Central memory CD8-positive, alpha-beta T cell (primary cell): ENCODE measurements around the gene SLC17A8.
"Not testable (repeated sequence)": the region's sequence is repeated elsewhere in the genome, so short reads cannot be mapped to it uniquely, and the experiment has no call there.

Experiments used
- ATAC-seq: fragments of 150-1000 bp; cut with Tn5 transposase; replicated peaks from 2 replicates; pipeline ENCODE4 v1.10.0; 2022; ENCODE audit warnings: mild to moderate bottlenecking, moderate FRiP score, moderate number of reproducible peaks; ENCODE audit not compliant: poor library complexity, severe bottlenecking; ENCODE audit errors: extremely low read depth
- DNase-seq, 2 donors: peaks; one replicate each; pipeline ENCODE4 v3.0.0; 2021; ENCODE audit warnings: low spot score in 2 of 2
- H3K27ac Mint-ChIP-seq: one replicate; pipeline ENCODE4 v1.8.0; 2022; ENCODE audit warnings: low read depth, mild to moderate bottlenecking, moderate library complexity, mixed read lengths
- H3K27me3 Mint-ChIP-seq: one replicate; pipeline ENCODE4 v1.8.0; 2022; ENCODE audit warnings: mixed read lengths
- H3K36me3 Mint-ChIP-seq: one replicate; pipeline ENCODE4 v1.8.0; 2022; ENCODE audit warnings: mild to moderate bottlenecking, moderate library complexity, mixed read lengths; ENCODE audit not compliant: insufficient read depth
- H3K4me1 Mint-ChIP-seq: one replicate; pipeline ENCODE4 v1.8.0; 2022; ENCODE audit warnings: mixed read lengths
- H3K4me3 Mint-ChIP-seq: one replicate; pipeline ENCODE4 v1.8.0; 2022; ENCODE audit warnings: mild to moderate bottlenecking, moderate library complexity, mixed read lengths
- H3K9me3 Mint-ChIP-seq: one replicate; pipeline ENCODE4 v1.8.0; 2022; ENCODE audit warnings: mixed read lengths

The SLC17A8 gene

DNA sequence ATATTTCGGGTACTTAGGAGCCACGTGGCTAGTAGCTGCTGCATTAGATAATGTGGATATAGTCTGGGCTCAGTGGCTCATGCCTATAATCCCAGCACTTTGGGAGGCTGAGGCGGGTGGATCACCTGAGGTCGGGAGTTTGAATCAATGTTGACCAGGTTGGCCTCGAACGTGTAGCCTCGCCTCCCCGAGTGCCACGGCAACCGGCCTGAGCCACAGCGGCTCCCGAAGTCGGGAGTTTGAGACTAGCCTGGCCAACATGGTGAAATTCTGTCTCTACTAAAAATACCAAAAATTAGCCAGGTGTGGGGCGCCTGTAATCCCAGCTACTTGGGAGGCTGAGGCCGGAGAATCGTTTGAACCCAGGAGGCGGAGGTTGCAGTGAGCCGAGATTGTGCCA, 12.5 kb upstream of the SLC17A8 start:
- not testable (repeated sequence) for H3K36me3 Mint-ChIP-seq, DNase-seq, H3K27me3 Mint-ChIP-seq, H3K27ac Mint-ChIP-seq, ATAC-seq, H3K4me3 Mint-ChIP-seq, H3K9me3 Mint-ChIP-seq, H3K4me1 Mint-ChIP-seq

DNA sequence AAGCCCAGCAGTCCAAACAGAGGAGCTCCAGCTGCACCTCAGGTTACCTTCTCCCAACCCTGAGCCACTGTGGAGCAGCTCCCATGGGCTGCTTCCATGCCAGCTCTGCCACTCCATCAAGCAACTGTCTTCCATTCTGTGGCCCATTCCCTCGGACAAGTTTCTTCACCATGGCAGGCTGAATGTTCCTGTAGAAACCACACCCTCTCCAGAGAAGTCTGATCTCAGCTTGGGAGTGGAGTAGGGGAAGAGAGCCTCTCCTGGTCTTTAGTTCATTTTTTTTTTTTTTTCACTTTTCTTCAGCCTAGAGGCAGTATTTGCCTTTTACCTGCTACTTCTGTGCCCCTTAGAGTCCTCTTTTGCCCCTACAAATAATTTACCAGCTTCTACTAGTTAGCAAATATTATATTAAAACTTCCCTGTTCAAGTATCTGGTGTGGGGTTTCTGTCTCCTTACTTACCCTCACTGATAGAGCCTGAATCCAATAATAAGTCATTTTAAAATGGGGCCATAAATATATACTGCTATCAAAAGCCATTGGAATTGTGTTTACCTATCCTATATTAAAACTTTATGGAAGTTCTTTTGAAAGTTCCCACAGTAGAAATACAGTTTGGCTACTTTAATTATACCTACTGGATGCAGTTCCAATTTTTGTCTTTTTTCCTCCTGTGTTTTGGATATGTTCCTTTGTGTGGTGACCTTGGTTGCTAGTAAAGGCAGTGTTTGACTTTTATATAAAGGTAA, 11.7 kb upstream of the SLC17A8 start:
- Mint-ChIP-seq H3K9me3 (peaks cover 6% of the 10 kb centered on the region), H3K27ac (no peak overlapping the region), H3K4me1 (no peaks in the 10 kb centered on the region), H3K36me3 (peaks cover 2% of the 10 kb centered on the region), H3K27me3 (no peaks in the 10 kb centered on the region), H3K4me3 (no peak overlapping the region)
- ATAC-seq (no peak), DNase-seq (no peak)

DNA sequence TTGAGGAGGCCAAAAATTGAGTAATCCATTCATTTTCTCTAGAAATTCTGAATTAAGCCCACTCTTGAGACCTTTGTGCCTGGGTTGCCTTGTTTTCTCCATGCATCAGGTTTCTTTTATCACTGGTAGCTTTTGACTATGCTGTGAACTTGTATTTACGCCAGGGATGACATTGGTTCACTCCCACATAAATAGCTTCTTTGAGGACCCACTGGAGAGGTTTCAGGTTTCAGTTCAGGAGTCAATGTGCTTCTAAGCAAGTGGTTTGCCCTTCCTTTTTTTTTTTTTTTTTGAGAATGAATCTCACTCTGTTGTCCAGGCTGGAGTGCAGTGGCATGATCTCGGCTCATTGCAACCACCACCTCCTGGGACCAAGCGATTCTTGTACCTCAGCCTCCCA, 10.2 kb upstream of the SLC17A8 start:
- Mint-ChIP-seq H3K9me3 (peaks cover 6% of the 10 kb centered on the region), H3K27ac (no peak overlapping the region), H3K4me3 (no peak overlapping the region), H3K36me3 (peaks cover 2% of the 10 kb centered on the region), H3K27me3 (no peaks in the 10 kb centered on the region), H3K4me1 (no peaks in the 10 kb centered on the region)
- DNase-seq (no peak), ATAC-seq (no peak)

DNA sequence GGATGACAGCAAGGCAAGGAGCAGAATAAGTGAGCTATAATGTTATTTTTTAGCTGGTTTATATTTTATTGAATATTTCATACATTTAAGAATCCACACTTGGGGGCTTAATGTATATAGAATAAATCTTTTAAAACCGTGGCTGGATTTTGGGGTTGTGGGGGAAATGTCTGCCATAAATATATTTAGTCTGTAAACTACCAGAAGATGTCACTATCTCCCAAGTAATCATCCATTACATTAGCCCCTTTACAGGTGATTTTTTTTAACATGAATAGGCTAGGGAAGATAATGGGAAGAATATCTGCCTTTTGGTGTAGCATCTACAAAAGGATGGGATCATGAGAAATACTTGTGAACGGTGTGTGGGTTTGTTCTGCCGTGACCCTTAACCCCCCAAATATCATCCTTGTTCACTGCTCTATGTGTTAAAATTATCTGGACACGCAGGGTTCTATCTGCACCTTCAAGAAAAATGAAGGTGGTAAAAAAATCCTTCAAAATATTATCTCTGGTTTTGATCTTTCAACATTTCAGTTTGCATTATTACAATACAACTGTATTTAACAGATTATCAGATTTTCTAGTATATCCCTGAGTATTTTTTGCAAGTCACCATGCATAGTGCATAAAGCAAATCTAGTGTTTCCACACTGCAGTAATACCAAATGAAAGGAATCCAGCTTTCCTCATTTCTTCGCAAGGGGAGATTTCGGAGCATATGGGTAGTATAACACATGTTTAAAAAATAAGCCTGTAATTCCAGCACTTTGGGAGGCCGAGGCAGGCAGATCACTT, 8.0 kb upstream of the SLC17A8 start:
- H3K9me3 Mint-ChIP-seq: no peaks in the 10 kb centered on the region
- no peaks in the 10 kb centered on the region for H3K36me3 Mint-ChIP-seq
- H3K4me3 Mint-ChIP-seq: no peak overlapping the region
- no peak overlapping the region for H3K27ac Mint-ChIP-seq
- DNase-seq: no peak
- H3K27me3 Mint-ChIP-seq: peaks cover 13% of the 10 kb centered on the region
- no peak for ATAC-seq
- no peaks in the 10 kb centered on the region for H3K4me1 Mint-ChIP-seq

DNA sequence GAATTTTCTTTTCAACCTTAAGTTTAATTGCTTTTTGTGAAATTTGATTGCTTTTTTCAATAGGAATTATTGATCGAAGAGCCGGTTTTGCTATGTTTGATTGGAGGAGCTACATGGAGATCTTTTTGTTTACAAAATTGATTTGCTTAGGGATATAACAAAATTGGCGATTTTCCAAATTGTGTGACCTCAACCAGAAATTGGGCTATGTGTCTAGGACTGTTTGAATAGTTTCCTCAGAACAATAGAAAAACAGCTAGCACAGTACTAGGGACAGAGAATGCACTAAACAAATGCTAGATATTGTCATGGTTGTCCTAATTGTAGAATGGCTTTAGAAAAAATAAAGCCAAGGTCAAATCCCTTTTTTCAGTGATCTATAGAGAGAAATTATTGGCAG, 2.4 kb downstream of the SLC17A8 start:
- DNase-seq (no peak), ATAC-seq (no peak)
- Mint-ChIP-seq H3K4me1 (no peaks in the 10 kb centered on the region), H3K27ac (no peak overlapping the region), H3K36me3 (no peaks in the 10 kb centered on the region), H3K4me3 (no peak overlapping the region), H3K9me3 (no peaks in the 10 kb centered on the region), H3K27me3 (peaks cover 56% of the 10 kb centered on the region)

DNA sequence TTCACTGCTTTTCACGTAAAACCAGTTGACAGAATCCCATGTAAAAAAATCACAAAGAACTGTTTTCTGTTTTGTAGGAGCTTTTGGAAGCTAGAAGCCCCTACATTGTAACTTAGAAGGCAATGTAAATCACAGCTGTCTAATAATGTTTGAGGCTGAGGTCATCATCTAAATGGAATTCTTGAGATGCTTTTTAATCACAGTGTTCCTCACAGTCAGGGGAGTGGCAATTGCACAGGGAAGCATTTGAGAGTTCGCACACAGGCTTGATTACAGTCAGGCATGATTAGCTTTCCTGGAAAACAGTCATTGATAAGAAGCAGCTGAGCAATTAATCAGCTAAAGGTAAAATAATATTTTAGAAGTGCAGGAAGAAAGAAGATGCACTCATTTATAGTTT, 2.9 kb downstream of the SLC17A8 start:
- DNase-seq (no peak), ATAC-seq (no peak)
- no peaks in the 10 kb centered on the region for H3K9me3 Mint-ChIP-seq
- no peak overlapping the region for H3K4me3 Mint-ChIP-seq
- H3K27ac Mint-ChIP-seq: no peak overlapping the region
- peaks cover 56% of the 10 kb centered on the region for H3K27me3 Mint-ChIP-seq
- H3K36me3 Mint-ChIP-seq: no peaks in the 10 kb centered on the region
- H3K4me1 Mint-ChIP-seq: no peaks in the 10 kb centered on the region

DNA sequence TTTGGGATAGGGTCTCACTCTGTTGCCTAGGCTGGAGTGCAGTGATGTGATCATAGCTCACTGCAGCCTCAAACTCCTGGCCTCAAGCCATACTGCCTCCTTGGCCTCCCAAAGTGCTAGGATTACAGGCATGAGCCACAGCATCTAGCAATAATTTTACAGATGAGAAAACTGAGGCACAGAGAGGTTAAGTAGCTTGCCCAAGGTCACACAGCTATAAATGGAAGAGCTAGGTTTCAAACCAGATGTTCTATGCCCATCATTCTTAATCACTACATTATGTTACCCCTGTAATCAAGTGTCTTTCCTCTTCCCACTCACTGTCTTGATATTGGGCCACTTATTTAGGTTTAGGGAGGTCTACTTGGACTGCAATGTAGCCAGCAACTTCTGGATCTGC, 3.6 kb downstream of the SLC17A8 start:
- H3K27ac Mint-ChIP-seq: no peak overlapping the region
- H3K4me3 Mint-ChIP-seq: no peak overlapping the region
- DNase-seq (no peak), ATAC-seq (no peak)
- no peaks in the 10 kb centered on the region for H3K36me3 Mint-ChIP-seq
- H3K9me3 Mint-ChIP-seq: no peaks in the 10 kb centered on the region
- no peaks in the 10 kb centered on the region for H3K4me1 Mint-ChIP-seq
- H3K27me3 Mint-ChIP-seq: peaks cover 52% of the 10 kb centered on the region

DNA sequence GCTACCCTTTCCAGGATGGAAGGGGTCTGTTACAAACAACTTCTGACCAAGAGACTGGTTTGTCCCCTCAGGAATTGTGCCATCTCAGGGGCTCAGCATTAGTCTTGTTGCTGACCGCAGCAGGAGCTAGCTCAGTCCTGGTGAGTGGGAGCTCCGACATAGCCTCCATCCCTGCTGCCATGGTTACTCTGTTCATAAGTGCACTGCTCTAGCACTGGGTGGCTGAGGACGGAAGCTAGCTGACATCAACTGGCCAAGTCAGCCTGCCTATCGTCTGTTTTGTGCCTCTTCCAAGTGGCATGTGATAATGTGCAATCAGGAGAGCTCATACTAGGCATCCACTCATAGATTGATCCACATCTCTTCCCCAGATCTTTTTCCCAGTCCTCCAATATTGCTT, 7.5 kb downstream of the SLC17A8 start:
- Mint-ChIP-seq H3K36me3 (no peaks in the 10 kb centered on the region), H3K4me1 (no peaks in the 10 kb centered on the region), H3K27ac (no peak overlapping the region), H3K9me3 (no peaks in the 10 kb centered on the region), H3K27me3 (peaks cover 42% of the 10 kb centered on the region), H3K4me3 (no peak overlapping the region)
- no peak for DNase-seq
- ATAC-seq: no peak

DNA sequence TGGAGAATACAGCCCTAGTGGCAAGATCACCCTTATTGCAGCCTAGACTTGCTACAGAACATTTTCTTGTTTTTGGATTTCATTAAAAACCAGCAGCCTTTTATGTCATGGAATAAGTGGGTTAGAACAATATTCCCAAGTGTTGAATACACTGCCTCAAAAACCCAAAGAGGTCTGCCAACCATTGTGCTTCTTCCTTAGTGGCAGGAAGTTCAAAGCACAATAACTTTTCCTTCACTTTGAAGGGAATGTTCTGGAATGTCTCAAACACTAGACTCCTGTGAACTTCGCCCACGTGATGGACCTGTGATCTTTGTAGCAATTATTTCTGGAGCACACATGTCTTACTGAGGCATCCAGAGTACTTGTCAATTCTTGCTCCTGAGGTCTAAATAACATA, 8.5 kb downstream of the SLC17A8 start:
- DNase-seq (no peak), ATAC-seq (no peak)
- Mint-ChIP-seq H3K36me3 (no peaks in the 10 kb centered on the region), H3K4me3 (no peak overlapping the region), H3K9me3 (no peaks in the 10 kb centered on the region), H3K27ac (no peak overlapping the region), H3K4me1 (no peaks in the 10 kb centered on the region), H3K27me3 (peaks cover 44% of the 10 kb centered on the region)

DNA sequence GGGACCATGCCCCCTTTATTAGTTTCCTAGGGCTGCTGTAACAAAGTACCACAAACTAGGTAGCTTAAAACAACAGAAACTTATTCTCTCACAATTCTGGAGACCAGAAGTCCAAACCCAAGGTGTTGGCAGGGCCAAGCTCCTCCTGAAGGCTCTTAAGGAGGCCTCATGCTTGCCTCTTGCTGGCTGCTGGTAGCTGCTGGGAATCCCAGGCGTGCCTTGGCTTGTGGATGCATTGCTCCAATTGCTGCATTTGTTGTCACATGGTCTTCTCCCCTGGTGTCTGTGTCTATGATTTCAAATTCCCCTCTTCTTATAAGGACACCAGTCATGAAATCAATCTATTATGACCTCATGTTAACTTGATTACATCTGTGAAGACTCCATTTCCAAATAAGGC, 11.2 kb downstream of the SLC17A8 start:
- Mint-ChIP-seq H3K4me3 (no peak overlapping the region), H3K27me3 (peaks cover 30% of the 10 kb centered on the region), H3K4me1 (no peaks in the 10 kb centered on the region), H3K27ac (no peak overlapping the region), H3K9me3 (no peaks in the 10 kb centered on the region), H3K36me3 (no peaks in the 10 kb centered on the region)
- ATAC-seq (no peak), DNase-seq (no peak)

DNA sequence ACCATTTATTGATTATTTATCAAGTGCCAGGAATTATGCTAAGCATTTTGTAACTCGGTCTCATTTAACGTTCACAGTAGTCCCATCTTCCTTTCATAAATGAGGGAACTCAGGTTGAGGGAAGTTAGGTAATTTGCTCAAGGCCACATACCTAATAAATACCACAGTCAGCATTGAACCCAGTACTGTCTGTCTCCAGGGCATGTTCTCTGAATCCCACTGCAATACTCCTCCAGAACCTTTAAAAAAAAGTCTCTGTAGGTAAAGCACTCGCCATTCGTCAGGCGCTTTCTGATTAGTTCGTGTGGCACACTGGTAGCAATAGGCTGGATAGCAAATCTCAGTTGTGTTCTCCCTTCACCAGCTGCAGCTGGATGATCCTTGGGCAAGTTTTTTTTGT, 14.3 kb downstream of the SLC17A8 start:
- H3K9me3 Mint-ChIP-seq: no peaks in the 10 kb centered on the region
- H3K27me3 Mint-ChIP-seq: peaks cover 28% of the 10 kb centered on the region
- DNase-seq (no peak), ATAC-seq (no peak)
- H3K4me3 Mint-ChIP-seq: no peak overlapping the region
- no peaks in the 10 kb centered on the region for H3K4me1 Mint-ChIP-seq
- no peaks in the 10 kb centered on the region for H3K36me3 Mint-ChIP-seq
- no peak overlapping the region for H3K27ac Mint-ChIP-seq

DNA sequence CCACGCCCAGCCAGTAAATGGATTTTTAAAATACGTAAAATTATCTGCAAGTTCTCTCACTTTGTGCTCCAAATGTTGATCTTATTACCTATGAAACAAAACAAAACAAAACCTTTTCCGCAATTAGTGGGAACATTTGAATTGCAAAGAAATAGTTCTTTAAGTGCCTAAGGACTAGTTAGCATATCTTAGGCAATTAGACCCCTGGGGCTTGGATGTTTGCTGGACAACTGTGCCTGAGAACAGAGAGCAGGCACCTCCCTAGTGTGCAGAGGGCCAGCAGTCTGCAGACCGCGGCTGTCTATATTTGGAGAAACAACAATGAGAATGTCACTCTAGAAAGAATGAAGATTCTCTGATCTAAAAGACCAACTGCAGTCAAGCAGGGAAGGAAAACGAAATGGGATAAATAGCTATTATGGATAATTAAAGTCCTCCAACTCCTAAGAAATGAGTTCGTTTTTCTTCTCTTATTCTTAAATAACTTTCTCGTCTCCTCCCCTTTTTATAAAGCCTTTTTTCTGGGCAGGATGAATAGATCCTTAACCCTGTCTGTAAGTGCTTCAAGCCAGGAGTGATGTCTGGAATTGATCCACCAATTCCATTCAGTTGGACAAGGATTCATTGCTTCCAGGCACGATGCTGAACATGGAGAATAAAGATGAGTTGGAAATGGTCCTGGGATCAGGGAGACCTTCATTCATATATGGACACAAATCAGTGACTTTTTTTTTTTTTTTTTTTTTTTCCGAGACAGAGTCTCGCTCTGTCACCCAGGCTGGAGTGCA, 16.2 kb downstream of the SLC17A8 start:
- no peak for ATAC-seq
- Mint-ChIP-seq H3K27me3 (peaks cover 29% of the 10 kb centered on the region), H3K9me3 (no peaks in the 10 kb centered on the region), H3K4me3 (no peak overlapping the region), H3K27ac (no peak overlapping the region), H3K36me3 (no peaks in the 10 kb centered on the region), H3K4me1 (no peaks in the 10 kb centered on the region)
- DNase-seq: no peak
